CMK (cell line): ENCODE results near the gene SIGLEC12.
"Not testable (repeated sequence)": the region's sequence is repeated elsewhere in the genome, so short reads cannot be mapped to it uniquely, and the experiment has no call there.

Experiments used
- DNase-seq: peaks from one replicate; pipeline ENCODE4 v3.0.0-alpha.2; 2010; ENCODE audit warnings: low read depth

The SIGLEC12 gene

DNA sequence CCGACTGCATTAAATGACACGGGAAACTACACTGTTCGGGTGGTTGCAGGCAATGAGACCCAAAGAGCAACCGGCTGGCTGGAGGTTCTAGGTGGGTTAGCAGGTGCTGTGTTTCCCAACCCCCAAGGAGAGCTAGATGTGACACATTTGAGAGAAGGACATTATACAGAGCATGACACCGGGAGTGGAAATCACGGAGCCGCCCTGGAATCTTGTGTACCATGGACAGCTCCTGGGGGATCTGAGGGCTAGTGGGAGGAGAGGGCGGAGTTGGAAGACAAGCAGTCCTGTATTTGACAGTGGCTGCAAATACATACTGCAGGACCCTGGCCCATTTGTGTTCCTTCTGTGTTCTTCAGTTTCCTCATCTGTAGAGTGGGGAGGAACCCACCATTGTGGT, 21.0 kb downstream of the SIGLEC12 start:
- no peak for DNase-seq

DNA sequence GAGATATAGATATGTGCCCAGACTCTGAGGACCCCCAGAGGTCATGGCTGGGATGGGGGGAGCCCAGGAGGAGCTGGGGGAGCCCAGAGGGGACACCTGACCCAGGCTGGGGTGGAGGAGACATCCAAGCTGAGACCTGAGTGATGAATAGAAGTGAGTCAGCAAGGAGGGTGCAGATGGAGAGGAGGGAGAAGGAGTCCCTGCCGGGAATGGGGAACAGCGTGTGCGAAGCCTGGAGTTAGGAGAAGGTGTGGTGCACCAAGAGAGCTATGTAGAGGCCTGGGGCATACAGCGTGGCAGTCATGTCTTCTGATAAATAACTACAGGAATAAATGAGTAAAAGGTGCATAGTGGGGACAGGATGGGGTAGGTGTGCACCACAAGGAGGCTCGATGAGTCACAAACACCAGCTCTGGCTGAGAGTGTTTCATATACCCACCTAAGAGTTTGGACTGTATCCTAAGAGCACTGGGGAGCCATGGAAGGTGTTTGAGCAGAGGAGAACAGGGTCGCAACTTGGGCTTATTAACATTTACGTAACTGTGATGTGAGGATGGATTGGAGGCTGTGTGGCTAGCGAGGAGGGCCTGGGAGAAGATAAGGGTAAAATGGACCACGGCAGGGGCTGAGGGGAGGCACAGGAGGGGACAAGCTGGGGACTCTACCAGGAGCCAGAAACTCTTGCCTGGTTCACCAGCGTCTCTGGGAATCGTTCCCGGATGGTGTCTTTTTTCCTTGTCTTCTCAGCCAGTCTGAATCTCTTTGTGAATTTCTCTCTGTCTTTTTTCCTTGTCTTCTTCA, 21.9 kb downstream of the SIGLEC12 start:
- DNase-seq: no peak

DNA sequence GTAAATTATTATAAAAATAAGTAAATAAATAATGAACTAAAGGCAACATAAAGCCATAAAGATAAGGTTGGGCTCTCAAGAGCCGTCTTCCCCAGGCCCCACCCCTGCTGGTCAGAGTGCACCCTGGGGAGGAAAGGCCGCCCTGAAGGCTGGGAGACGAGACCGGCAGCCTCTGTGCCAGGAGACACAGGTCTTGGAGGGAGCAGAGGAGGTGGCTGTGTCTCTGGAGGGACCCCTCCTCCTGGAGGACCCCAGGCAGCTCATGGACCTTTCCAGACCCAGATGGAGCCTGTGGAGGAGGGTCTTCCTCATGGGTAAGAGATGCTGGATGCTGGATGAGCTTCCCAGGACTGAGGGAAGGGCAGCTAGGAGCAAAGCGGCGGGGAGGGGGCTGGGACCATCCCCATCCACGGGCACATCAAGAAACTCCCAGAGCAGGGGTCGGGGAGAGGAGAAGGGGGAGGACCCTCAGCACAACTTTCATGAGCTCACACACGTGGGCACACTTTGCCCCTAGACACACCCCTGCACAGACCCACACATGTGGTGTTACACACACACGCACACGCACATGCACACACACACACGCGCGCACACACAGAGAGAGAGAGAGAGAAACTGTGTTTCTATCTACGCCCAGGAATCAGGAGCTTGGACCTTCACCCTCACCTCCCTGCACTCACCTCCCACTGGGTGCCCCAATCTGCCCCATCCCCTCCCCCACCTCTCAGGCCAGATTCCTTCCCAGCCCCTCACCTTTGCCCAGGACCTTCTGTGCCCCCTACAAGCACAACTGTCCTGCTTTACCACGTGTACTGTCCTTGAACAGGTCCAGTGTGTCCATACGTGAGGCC, 23.0 kb downstream of the SIGLEC12 start, which contains the start of gene CEACAM18:
Gene CEACAM18, plus strand, starts transcription at position 159 of the 854 bp plus-strand sequence.
- no peak for DNase-seq

DNA sequence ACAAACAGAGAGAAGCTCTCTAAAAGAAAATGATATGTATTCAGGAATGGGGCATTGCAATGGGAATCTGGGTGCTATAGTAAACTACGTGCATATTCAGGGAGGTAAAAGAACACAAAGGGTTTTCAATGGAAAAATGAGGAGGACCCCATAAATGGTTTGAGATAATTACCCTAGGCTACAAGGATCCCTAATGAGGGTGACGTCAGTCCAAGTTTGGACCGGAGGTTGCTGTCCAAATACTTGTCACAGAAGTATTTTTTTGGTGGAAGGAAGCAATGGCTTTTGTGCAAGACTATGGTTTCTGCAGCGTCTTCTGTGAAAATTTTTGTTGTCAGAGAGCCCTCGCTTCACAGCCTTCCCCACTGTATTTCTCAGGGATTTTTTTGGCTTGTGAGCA, 24.3 kb downstream of the SIGLEC12 start:
- no peak for DNase-seq

DNA sequence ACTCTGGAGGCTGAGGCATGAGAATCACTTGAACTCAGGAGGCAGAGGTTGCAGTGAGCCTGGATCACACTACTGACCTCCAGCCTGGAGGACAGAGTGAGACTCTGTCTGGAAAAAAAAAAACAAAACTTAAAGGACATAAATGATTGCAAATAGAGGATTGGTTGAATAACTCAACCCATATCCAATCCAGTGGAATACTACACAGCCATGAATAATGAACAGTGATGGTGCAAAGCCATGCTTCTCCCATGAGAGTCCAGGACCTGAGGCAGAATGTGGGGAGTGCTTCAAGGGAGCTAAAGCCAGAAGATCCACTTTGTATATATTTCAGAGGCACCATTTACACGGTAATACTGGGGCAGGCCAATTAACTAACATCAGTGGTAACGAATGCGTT, 25.4 kb downstream of the SIGLEC12 start:
- DNase-seq: no peak

DNA sequence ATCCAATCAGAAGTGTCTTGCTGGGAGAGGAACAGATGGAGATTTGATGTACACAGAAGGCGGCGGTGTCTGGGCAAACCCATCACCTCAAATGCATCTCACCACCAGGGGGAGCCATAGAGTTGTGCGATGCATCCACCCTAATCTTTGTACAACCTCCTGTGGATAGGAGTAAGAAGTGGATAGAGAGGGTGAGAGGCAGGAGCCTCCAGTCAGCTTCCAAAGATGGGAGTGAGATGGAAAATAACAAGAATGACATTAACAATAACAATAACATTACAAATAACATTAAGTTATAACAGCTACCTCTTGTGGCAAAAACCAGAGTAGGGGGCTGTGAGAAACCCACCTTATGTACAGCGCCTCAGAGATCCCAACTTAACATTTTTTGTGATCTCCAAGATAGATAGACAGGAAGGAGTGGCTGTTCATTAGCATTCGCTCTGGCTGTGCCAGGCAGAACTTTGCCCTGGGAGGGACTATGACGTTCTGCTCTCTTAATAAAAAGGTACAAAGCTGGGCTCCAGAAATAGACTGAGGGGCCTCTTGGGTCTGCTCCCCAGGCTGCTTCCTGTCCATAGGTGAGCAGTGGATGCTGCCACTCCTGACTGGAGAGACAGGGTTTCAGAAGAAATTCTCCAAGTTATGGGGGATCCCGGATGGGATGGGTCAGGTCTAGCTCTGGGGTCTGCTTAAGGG, 28.4 kb downstream of the SIGLEC12 start:
- DNase-seq: peak; percentile 75

DNA sequence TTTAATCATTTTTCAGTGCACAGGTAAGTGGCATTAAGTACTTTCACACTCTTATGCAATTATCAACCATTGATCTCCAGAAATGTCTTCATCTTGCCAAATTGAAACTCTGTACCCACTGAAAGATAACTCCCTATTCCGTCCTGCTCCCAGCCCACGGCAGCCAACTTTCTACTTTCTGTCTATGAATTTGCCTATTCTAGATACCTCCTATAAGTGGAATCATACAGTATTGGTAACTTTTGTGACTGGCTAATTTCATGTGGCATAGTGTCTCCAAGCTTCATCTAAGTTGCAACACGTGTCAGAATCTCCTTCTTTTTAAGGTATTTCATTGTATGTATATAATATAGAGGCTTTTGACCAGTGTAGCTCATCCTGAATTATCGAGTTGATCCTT, 29.0 kb downstream of the SIGLEC12 start:
- no peak for DNase-seq

DNA sequence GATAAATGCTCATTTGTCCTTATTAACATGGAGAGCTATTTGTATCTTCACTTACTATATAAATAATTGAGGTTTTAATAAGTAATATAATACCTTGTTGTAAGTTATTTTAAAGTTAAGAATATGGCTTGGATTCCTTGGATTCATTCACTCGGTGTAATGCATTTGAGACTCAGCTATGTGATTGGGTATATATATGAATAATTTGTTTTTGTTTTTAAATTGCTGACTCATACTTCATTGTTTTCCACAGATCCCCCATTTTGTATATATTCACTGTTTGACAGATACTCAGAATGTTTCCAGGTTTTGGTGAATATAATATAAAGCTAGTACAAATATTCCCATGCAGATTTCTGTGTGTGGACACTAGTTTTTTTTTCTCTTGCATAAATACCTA, 30.1 kb downstream of the SIGLEC12 start:
- DNase-seq: no peak

DNA sequence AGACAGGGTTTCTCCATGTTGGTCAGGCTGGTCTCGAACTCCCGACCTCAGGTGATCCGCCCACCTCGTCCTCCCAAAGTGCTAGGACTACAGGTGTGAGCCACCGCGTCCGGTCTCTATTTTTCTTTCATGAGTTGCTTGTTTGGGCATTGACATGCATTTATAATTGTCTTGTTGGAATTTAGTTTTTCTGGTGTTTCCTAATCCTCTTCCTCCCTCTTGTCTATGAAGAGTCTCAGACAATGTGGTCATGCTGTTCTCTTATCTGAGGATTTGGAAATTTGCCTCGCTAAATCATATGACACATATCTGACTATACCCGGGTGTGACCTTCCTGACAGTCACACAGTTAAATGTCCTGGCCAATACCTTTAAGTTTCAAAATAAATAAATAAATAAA, 30.6 kb downstream of the SIGLEC12 start:
- no peak for DNase-seq

DNA sequence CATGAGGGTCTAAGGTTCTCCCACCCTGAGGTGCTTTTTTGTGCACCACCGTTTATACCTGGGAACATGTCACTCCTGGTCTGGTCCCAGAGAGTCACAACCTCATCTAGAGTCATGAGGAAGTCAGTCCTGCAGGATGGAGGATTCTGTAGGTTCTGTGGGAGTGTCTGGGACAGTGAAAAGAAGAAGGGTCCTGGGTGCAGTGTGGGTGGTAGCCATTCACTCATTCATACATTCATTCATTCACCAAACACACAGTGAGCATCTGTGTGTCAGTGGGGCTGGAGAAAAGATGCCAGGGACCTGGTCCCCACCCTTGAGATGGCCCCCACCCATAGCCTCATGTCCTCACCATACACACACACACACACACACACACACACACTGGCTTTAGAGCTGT, 32.0 kb downstream of the SIGLEC12 start:
- no peak for DNase-seq

DNA sequence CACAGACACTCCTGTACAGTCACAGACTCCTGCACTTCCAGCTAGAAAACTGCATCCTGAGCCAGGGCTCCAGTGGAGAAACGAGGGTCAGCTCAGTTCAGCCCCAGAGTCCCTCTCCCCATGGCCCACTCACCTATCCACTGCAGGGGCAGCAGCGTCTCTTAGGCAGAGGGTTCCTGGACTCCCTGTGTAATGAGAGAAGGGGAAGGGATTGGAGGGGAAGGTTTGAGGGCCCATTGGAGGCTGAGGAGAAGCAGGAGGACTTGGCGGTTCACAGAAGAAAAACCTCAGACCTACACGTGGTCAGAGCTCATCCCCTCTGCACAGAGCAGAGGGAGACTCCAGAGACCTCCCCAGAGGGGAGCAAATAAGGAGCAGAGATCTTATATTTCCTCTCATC, 32.4 kb downstream of the SIGLEC12 start:
- no peak for DNase-seq

DNA sequence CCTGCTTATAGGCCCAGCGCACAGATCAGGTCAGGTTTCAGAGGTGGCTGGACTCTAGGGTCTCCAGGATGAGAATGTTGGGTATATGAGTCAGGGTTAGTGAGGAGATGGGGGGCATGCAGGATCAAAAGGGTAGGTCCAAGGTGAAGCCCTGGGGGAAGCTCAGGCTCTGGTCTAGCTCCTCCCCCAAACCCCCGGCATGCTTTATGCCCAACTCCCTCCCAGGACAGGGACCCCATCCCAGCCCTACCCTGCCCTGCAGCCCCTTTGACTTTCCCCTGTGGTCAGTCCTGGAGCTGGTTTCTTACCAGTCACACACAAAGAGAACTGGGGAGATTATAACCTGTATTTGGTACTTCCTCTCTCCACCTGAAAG, 33.1 kb downstream of the SIGLEC12 start:
- no peak for DNase-seq

DNA sequence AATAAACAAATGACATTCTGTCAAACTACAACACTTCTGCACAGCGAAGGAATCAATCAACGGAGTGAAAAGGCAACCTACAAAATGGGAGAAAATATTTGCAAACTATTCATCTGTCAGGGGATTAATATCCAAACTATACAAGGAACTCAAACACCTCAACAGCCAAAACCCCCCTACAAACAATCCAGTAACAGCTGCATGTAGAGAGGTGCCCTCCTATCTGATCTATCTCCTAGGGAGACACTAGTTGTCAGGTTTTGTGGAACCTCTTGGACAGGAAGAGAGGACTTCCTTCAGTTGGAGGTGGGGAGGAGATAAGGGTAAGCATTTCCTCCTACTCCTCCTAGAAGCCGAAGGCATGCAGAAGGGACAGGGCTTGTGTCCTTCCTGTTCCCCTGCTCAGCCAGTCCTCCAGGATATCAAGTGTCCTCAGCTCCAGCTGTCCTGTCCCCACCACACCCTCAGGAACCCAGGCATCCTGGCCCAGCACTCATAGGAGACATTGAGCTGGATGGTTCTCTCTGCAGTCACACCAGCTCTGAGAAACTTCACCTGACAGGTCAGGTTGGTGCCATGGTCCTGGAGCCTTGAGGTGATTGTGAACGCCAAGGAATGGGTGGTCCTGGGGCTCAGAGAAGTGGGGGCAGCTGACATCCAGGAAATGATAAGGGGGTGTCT, 33.6 kb downstream of the SIGLEC12 start:
- DNase-seq: peak; percentile 94

DNA sequence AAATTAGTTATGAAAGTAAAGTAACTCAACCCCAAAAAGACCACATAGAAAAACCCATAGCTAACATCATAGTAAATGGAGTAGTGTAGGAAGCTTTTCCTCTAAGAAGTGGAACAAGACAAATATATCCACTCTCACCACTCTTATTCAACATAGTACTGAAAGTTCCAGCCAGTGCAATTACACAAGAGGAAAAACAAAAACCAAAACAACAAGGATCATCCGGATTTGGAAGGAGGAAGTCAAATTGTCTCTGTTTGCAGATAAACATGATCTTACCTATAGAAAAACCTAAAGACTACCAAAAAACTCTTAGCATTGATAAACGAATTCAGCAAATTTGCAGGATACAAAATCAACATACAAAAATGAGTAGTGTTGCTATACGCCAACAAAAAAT, 34.9 kb downstream of the SIGLEC12 start:
- DNase-seq: no peak

DNA sequence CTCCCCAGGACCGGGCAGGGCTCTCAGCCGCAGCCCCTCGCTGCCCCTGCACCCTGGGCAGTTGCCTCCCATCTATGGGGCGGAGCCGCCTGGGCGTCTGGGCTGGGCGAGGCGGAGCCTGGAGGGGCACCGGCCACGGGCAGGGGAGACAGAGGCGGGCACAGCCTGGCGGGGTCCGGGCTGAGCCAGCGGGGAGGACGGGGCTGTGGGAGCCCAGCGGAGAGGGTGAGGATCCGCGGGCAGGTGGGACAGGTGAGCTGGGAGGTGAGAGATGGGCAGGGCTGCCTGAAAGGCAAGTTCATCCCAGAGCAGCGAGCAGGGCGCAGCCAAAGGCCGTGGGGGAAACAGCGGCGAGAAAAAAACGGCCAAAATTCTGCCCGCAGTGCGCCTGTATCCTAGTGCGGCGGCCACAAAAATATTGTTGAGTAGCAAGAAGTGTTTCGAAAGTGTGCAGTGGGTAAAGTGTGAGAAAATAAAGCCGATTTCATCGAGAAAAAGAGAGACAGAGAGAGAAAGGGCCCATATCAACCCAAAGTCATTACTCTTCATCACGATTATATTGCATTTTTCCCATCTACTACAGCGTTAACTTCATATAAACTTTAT, 37.5 kb downstream of the SIGLEC12 start:
- DNase-seq: not testable (repeated sequence)

DNA sequence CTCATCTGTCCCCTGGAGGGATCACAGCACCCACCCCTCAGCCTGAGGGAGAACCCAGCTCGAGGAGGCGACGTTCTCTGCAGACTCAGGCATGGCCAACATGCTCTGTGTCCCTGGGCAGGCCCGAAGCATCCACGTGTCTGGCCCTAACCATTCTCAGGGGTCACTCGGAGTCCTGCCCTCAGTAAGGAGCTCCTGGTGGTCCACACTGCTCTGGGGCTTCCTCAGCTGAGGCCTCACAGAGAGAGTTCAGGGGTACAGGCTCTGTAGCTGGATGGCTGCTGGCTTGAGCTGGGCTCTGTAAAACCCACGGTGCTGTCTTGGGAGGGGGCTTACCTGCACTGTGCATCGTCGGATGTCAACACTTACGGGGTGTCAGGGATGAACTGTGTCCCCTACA, 38.9 kb downstream of the SIGLEC12 start:
- DNase-seq: no peak

DNA sequence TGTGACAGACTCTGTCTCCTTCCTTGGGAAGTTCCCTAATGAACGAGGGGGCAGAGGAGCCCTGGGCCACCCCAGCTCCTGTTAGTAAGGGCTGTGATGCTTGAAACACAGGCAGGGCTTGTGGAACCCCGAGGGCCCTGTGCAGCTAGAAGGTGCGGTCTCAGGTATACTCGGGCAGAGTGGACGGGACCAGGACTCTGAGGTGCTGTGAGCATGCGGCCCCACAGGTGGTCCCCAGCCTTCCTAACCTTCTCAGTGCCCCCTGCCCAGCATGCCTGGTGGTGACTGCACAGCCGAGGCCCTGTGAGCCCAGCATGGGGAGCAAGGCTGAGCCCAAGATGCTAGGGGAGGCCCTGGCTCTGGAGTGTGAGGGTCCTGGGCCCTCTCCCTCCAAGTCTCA, 39.3 kb downstream of the SIGLEC12 start:
- no peak for DNase-seq

DNA sequence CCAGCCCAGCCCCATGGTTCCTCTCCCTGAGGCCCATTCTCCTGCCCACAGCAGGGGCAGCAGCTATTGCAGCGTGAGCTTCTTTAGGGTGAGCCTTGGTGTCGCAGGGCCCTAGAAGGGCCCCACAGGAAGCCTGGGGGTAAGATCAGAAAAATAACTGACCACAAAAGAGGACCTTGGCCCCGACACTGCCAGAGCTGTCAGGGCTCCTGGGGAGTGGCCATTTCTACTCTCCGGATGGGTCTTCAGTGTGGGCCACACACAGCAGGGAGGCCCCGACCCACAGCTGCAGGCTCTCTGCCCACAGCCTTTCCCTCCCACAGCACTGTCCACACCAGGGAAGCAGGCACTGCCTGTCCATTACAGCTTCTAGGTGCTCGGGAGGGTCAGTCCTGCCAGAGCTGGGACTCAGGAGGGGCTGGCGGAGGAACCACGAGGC, 39.9 kb downstream of the SIGLEC12 start:
- peak; percentile 96 for DNase-seq

DNA sequence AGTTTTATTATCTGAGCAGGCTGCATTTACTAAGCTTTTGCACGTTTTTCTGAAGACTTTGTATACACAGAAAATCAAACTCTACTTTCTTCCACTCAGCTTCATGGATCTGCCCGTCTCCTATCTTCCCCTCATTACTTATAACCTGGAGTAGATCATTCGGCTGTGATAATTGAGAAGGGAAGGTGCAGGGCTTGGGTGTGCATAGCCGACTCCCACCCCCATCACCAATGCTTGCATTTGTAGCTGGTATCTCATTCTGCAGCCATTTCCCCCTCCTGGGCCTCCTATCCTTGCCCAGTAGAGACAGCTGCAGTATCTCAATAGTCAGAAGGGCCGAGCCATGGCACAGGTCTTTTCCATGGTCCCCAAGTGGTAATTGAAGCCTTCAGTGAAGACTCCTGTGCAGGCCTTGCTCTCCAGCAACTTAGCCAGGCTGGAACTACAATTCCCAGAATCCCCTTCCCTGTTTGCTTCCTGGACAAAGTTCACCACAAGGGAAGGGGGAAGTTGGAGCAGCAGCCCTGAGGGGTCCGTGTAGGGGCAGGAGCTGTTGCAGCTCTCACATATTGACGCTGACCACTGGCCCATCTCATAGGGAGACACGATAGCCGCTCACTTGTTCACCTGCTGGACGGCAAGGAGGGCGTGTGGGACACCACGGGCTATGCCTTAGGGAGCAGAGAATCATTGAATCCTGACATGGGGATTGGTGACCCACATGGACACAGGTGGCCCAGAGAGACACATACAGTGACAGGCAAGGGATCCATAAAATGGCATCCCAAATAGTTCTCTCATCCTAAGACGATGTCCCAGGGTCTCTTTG, 41.2 kb downstream of the SIGLEC12 start:
- DNase-seq: peak; percentile 81

DNA sequence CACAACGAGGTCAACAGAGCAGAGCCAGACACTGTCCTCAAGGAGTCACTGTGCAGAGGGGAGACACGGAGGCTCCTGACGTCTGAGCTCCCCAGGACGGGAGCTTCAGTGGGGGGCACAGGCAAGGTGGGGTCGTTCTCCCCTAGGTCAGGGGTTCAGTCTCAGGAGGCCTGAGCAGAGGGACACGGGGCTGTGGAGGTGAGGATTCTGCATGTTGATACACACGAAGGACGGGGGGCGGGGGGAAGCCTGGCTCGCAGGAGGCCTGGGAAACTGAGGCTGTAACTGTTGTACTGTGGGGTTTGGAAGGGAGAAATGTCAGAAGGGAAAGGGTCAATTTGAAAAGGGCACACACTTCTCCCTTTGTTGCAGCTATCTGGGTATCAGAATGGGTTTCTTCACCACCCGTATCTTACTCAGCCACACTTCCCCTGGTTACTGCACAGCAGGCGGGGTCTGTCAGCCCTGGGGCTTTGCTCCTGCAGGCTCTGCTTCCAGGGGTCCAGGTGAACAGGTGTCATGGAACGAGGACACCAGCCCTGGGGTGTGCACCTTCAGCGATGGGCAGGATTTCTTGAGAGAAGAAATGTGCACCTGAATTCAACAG, 42.6 kb downstream of the SIGLEC12 start:
- no peak for DNase-seq
